ENCODE results near the gene DLGAP1. TPM values are rescaled to one million over a fixed set of nuclear protein-coding genes. Genes with fewer than 3 reads are reported as not detected.
"Not testable (repeated sequence)": the region's sequence is repeated elsewhere in the genome, so short reads cannot be mapped to it uniquely, and the experiment has no call there.

Gene DLGAP1
- total RNA-seq, 1 donor from 2014 or later, result 0.28 TPM

GRCh38 chr18:3597409-3598357 is 857.4 kb downstream of the DLGAP1 start:
- no peak for ATAC-seq

DNA sequence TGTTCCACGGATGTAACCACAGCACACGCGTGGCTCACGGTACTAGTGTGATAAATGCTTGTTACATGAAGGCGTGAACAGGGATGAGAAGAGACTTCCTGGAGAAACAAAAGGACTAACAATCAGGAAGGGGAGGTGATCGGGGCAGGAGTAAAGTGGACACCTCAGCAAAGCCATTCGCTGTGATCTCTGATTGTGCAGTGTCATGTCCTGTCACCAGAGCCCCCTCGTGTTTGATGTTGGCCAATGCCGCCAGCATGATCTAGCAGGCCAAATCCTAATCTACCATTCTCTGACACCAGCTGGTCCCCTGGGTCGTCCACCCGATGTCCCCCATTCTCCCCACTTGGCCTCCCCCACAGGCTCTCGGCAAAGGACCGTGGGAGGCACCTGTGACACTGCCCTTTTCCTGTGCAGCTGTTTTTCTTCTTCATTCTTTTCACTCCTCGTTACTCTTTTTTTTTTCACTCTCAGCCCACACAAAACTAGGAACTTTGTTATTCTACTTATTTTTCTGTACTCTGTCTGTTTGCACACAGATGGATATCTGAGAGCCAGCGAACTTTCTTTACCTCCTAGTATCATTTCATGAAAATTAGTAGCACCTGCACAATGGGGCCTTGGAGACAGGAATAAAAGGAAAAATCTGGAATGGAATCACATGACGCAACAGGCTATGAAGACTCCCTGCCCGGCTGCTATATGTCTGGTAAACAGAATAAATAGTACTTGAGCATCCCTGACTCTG is 858.3 kb downstream of the DLGAP1 start:
- ATAC-seq, result peak; percentile 5

GRCh38 chr18:3596324-3596636 is 858.8 kb downstream of the DLGAP1 start:
- ATAC-seq, result no peak

GRCh38 chr18:3595369-3596273 is 859.5 kb downstream of the DLGAP1 start:
- ATAC-seq, result peak; percentile 67

DNA sequence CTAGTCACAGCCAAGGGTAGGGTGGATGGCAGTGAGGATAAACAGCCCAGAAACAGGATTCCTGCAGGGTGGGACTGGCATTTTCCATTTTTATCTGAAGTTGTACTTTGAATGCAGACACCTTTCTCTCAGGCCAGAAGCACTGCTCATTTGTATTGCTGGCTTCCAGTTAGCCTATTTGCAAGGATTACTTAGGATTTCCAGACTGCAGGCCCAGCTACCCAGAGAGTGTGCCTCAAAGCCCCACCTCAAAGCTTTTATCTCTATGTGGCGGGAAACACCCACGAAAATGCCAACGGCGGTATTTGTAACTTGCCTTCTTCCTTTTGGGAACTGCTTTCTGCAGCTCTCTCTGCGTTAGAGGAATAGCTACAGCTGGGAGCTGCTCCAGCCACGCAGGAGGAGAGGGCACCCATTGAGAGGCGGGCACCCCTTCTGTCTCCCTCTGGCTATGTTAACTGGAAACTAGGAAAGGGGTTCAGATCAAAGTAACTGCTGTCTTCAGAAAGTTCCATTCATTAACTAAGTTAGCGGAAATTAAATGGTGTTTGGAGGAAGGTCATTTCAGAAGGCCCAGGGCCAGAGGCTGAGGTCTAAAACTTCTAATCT is 860.2 kb downstream of the DLGAP1 start:
- ATAC-seq, result no peak

- peak; percentile 80 for ATAC-seq
These were observed 861.0 kb downstream of the DLGAP1 start for GRCh38 chr18:3593904-3594759.

GRCh38 chr18:3593381-3593903 is 861.7 kb downstream of the DLGAP1 start:
- ATAC-seq, result no peak

DNA sequence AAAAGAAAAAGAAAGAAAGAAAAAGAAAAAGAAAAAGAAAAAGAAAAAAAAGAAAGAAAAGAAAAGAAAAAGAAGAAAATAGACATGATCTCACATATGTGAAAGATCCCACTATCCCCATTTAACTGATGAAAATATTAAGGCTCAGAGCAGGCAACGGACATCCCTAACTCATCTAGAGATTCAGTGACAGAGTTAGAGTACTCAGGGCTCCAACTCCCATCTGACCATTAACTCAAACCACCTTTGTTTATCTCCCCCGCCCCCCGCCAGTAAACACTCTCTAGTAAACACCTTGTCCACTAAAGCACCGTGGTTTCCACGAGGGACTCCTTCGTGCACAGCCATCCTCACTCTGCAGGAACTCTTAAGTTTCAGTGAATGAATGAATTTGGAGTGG is 862.2 kb downstream of the DLGAP1 start:
- ATAC-seq, result no peak

DNA sequence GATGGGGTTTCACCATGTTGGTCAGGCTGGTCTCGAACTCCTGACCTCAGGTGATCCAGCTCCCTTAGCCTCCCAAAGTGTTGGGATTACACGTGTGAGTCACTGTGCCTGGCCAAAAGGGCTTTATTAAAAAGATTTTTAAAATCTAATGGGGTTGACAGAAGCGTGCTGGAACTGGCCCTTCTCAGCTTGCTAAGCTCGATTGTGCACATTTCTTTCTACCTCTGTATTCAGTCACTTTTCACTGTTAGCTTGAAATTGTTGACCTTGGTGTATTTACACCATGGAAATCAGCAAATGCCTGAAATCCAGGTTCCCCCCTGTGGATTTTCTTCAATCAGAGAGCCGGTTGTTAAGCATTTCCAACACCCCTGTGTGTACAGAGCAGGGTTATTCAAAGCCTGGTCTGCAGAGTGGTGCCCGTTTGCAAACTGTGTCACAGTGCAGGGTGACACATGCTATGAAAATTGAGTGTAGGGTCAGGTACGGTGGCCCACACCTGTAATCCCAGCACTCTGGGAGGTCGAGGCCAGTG is 864.9 kb downstream of the DLGAP1 start:
- no peak for ATAC-seq

GRCh38 chr18:3585656-3586509 is 869.2 kb downstream of the DLGAP1 start:
- peak; percentile 71 for ATAC-seq

GRCh38 chr18:3584897-3585460 is 870.1 kb downstream of the DLGAP1 start:
- ATAC-seq, result peak; percentile 74

DNA sequence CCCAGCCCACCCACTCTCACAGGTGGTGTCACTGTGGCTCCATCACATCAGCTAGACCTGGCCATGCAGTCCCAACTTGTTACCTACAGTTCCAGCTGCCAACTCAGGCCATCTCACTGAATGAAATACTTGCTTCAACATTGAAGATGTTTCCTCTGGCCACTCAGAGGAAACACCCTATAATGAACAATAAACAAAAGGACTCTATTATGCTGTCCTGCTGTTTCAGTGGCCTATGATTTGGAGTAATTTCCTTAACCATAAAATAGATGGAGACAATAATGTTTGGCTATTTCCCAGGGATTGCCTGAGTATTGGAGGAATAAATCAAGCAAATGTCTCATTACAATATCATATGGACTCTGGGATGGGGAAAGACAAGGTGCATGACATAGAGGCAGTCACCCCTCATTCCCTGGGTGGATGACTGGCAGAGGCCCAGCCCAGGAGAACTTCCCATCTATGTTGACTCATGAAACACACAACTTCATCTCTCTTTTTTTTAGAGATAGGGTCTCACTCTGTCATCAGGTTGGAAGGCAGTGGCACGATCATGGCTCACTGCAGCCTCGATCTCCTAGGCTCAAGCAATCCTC is 870.7 kb downstream of the DLGAP1 start:
- no peak for ATAC-seq

- ATAC-seq, result no peak
These were observed 871.2 kb downstream of the DLGAP1 start for GRCh38 chr18:3583873-3584247.

DNA sequence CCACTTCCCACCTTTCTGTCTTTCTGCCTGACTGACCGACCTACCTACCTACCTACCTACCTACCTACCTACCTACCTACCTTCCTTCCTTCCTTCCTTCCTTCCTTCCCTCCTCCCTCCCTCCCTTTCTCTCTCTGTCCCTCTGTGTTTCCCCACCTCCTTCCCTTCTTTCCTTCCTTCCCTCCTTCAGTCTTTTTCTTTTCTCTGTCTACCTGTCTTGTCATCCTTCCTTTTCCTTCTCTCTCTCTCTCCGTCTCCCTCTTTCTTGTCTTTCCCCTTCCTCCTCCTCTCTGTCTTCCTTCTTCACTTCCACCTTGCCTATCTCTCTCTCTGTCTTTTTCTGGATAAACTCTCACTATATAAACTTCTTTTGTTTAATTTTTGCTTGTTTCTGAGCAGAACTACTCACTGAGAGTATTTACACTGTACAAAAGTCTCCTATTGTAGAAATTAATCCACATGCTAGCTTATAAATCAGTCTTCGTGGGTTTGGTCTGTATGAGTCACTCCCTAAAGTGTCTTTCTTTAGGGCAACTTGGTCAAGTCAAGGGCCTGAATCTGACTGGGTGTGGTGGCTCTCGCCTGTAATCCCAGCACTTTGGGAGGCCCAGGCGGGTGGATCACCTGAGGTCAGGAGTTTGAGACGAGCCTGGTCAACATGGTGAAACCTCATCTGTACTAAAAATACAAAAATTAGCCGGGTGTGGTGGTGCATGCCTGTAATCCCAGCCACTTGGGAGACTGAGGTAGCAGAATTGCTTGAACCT is 871.8 kb downstream of the DLGAP1 start:
- ATAC-seq, result peak; percentile 71

DNA sequence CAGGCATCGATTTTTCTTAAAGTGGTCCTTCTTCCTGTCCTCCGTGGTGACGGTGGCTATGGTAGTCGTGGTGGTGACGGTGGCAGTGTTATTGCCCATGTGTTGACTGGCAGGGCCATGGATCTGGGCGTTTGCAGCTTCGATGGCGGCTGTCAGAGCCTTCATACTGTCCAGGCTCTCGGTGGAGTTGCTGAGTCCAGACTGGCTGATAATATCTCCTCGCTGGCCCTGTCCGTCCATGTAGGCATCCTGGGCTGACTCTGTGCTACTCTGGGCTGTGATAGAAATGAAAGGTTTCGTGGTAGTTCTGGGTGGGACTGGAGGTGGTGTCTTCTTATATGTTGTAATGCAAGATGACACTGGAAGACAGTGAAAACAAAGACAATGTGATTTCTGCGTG is 873.2 kb downstream of the DLGAP1 start:
- no peak for ATAC-seq

DNA sequence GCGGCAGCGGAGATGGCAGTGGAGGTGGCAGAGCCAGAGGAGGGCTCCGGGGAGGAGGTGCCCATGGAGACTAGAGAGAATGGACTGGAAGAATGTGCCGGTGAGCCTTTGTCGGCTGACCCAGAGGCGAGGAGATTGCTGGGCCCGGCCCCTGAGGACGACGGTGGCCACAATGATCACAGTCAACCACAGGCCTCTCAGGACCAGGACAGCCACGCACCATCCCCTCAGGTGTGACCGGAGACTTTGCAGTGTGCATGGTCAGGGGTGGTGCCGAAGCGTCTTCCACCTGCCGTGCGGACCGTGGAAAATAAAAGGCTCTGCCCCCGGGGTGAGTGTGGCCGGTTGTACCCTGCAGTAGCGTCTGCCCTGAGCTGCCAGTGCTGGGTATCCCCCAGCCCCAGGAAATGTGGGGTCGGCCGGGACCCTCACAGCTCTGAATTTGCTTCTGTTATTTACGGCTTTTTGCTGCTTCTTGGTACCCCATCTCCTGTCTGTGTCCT is 874.5 kb downstream of the DLGAP1 start:
- not testable (repeated sequence) for ATAC-seq

- ATAC-seq, result no peak
These were observed 875.4 kb downstream of the DLGAP1 start for GRCh38 chr18:3579701-3580100.

- ATAC-seq, result peak; percentile 50
These were observed 876.5 kb downstream of the DLGAP1 start for GRCh38 chr18:3578621-3579020.
